ENCODE data around the gene ABCC1.
"Not testable (repeated sequence)": the region's sequence is repeated elsewhere in the genome, so short reads cannot be mapped to it uniquely, and the experiment has no call there.

The ABCC1 gene

DNA sequence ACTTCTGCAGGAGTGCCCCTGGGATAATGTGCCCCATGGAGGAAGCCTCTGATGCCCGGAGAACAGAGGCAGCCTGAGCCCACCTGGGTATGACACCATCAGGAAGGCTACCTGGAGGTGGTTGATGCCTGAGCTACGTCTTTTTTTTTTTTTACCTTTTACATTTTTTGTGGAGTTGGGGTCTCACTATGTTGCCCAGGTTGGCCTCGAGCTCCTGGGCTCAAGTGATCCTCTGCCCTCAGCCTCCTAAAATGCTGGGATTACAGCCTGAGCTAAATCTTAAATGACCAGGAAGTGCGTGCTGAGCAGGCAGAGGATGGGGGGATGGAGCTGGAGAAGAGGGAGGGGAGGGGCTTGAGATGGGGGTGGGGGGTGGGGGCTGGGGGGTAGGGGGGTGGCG lies 241.1 kb downstream of the ABCC1 start:
- DNase-seq (ENCODE audit: low read depth) = no peak

DNA sequence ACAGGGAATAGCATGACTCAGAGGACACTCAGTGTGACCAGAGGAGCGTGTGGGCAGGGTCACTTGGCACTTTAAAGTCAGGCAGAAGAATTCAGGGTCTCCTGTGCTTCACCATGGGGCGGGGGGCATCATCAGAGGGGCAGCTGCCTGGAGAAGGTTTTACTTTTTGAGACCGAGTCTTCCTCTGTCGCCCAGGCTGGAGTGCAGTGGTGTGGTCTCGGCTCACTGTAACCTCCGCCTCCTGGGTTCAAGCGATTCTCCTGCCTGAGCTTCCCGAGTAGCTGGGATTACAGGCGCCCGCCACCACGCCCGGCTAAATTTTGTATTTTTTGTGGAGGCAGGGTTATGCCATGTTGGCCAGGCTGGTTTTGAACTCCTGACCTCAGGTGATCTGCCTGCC lies 241.6 kb downstream of the ABCC1 start:
- DNase-seq (ENCODE audit: low read depth) = not testable (repeated sequence)

DNA sequence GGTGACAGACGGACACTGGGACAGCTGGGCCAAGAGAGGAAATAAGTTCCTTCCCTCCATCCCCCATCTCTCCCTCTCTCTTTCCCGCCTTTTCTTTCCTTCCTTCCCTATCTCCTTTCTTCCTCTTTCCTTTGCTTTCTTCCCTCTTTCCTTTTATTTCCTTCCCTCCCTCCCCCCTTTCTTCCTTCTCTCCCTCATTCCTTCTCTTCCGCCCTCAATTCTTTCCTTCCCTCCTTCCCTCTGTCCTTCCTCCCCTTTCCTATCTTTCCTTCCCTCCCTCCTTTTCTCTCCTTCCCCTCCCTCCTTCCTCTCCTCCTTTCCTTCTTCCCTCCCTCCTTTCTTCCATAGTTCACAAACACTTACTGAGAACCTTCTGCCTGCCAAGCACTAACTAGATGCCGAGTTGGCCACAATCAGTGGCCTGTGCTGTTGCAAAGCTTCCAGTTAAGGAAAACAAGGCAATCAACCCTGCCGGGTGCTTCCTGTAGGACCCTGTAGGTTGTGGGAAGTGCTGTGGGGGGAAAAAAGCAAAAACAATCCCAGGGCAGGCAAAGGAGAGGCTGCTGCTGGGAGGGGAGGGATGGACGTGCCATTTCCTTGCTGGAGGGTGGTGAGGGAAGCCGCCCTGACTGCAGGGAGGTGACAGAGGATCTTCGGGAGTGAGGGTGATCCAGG lies 242.2 kb downstream of the ABCC1 start:
- DNase-seq (ENCODE audit: low read depth) = no peak

All from CMK (cell line).